Ureter (tissue), 1 donor: ENCODE data around the gene CASZ1. TPM values are rescaled to one million over a fixed set of nuclear protein-coding genes. Genes with fewer than 3 reads are reported as not detected.

Experiments
- DNase-seq: peaks from one replicate; pipeline ENCODE4 v3.0.0-alpha.2; 2020; ENCODE audit warnings: low spot score
- total RNA-seq: library from RNA; stranded (reverse); gene quantifications from one replicate; pipeline ENCODE4 v1.2.4, GENCODE V29; 2023
- donor health status: DM: yes; HTN: yes; CAD: no.

The CASZ1 gene
- total RNA-seq, 1 donor from 2014 or later = 76.8 TPM

DNA sequence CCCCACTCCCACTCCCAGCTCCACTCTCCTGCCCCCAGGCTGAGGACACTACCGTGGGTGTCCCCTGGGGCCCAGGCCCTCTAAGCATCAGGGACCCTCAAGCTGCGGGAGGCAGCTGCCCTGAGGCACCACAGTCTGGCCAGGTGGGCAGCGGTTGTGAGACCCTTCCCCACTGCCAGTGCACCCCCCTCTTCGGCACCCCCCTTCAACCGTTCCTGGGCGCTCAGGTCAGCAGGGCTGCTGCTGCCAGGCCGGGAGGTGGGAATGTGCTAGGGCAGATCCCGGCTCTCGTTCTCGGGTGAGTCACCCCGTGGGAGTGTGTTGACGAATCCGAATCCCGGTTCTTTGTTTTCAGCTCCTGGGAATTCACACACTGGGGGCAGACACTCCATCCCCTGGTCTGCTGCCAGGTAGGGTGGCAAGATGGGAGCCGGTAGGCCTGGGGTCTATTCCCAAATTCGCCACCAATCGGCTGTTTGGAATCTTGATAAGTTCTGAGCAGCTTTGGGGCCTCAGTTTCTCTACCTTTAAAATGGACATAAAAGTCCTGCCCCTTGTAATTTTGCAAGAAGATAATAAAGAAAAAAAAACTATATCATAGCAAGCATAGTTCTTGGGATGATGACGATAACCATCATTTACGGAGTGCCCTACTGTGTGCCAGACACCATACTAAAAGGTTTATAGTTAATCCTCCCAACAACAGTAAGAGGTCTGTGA lies 28.5 kb upstream of the CASZ1 start:
- DNase-seq = no peak

DNA sequence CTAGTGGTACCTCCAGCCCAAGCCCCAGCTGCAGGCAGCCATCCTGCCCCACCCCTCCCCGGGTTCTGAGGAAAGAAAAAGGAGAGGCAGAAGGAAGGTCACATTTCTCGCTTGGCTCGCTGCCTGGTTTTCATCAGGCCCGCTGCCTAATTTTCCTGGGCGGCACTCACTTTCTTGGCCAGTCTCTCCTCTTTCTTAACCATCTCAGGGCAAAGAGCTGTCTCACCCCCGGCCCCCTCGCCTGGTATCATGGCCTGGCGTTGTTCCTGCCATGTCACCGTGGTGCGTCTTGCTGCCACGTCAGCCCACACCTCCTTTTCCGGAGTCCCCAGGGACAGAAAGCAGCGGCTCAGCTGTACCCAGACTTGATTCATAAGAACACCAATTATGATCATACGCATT lies 26.6 kb upstream of the CASZ1 start:
- DNase-seq = no peak

- DNase-seq = no peak
Measured at GRCh38 chr1:10821388-10821787, 24.9 kb upstream of the CASZ1 start.

- no peak for DNase-seq
Measured at GRCh38 chr1:10820422-10820821, 24.0 kb upstream of the CASZ1 start.

DNA sequence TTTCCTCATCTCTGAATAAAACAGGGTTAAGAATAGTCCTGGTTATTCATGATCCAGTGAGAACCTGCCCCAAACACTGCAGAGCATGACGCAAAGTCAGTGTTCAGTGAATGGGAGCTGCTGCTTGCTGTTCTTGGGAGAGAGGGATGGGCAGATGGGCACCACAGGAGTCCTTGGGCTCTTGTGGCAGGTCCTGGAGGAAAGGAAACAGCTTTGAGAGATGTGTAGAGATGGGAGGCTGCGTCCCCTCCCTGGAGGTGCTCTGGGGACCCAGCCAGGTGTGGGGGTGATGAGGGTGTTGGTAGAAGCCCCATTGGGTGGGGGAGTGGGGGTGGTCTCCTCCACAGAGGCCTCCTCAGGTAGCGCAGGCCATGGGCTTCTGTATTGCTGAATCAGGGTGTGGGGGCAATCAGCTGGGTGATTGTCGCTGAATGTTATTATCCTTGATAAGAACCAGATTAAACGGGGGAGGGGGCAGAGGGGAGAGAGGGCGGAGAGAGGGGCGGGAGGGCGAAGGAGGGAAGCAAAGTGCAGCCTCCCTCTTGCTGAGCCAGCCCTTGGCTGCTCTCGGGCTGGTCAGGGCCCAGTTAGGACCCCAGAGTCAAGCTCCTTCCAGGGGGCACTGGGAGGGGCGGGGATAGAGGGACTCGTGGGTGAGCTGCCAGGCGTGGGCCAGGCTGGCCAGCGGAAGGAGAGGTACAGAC lies 22.9 kb upstream of the CASZ1 start:
- DNase-seq = no peak

DNA sequence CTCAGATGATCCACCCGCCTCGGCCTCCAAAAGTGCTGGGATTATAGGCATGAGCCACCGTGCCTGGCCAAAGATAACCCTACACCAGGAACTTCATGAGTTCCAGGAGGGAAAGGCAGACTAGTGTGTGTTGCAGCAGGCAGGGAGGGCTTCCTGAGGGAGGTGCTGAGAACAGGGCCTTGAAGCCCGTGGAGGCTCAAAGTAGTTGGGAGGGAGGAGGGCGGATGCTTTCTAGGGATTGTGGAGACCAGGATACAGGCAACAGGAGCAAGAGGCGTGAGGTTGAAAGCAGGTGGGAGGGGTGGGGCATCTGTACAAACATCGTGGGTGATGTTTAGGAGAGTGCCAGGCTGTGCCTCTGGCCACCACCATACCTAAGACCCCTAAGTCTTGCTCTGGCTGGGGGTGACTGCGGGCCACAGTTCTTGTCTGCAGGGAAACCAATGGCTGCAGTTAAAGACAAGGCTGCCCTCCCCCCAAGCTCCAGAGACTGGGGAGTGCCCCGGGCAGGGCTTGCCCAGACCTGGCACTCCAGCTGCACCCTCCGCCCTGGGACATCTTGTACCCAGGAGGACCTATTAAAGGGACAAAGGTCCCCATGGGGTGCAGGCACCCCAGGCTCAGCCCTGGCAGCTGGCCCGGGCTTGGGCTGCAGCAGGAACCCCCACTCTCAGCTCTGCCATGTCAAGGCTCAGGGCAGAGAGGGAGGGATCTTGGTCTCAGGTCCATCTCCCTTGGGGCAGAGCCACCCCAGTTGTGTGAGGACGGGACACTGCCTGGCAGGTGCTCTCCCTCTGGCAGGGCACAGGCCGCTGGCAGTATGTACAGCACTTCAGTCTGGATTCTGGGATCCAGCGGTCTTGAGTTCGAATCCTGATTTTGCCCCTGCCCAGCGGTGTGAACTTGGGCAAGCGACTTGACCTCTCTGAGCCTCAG lies 22.1 kb upstream of the CASZ1 start:
- peak; percentile 63 for DNase-seq

GRCh38 chr1:10816743-10817369 lies 20.4 kb upstream of the CASZ1 start:
- DNase-seq = no peak

- no peak for DNase-seq
Measured at GRCh38 chr1:10816233-10816632, 19.8 kb upstream of the CASZ1 start.

DNA sequence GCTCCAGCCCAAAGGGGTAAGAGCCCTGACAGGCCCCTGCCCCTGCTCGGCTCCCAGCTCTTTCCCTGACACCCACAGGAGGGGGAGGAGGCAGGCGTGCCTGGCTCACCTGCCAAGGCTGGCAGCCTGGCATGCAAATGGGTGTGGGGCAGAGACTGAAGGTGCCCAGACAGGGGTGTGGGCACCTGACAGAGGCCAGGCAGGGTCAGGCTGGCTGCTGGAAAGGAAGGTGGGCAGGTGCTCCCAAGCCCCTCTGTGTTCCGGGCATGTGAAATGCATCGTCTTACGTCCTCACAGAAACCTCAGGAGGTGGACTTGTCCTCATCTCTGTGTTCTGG lies 19.4 kb upstream of the CASZ1 start:
- no peak for DNase-seq

- DNase-seq = no peak
Measured at GRCh38 chr1:10814976-10815857, 18.8 kb upstream of the CASZ1 start.

DNA sequence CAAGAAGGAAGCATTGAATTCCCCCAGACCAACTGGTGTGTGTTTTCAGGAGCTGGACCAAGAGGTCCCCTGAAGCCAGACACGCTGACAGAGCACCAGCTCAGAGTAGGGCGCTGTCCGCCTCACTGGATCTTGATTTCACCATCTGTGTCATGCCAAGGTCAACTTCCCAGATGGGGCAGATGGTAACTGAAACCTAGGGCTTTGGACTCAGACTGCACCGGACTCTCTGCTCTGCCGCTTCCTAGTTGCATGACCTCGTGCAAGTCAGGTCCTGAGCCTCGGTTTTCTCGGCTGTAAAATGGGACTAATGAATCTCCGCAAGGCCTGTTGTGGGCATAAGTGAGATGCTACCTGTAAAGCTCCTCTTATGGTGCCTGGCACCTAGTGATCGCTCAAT lies 17.9 kb upstream of the CASZ1 start:
- no peak for DNase-seq

- DNase-seq = no peak
Measured at GRCh38 chr1:10813799-10814198, 17.4 kb upstream of the CASZ1 start.

DNA sequence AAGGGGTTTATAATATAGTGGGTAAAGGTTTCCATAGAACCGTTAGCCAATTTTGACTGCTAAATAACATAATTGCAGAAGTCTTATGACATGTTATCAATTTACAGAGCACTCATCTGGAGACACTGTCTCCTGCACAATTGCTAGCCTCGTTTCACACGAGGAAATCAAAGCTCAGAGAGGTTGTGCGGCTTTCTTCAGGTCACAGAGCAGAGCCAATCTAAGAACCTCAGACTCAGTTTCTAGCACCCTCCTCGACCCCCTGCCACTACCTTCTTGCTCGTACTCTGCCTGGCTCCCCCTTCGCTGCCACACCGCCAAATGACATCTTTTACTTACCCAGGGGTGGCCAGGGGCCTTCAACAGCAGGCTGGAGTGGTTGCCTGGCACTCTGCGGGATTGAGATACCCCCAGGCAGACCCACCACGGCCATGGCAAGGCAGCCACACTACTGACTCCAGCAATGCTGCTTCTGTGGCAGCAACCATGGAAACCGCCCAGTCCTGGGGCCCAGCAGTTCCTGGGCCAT lies 16.0 kb upstream of the CASZ1 start:
- no peak for DNase-seq

GRCh38 chr1:10808441-10808840 lies 12.0 kb upstream of the CASZ1 start:
- DNase-seq = no peak

- DNase-seq = no peak
Measured at GRCh38 chr1:10806966-10807365, 10.5 kb upstream of the CASZ1 start.

DNA sequence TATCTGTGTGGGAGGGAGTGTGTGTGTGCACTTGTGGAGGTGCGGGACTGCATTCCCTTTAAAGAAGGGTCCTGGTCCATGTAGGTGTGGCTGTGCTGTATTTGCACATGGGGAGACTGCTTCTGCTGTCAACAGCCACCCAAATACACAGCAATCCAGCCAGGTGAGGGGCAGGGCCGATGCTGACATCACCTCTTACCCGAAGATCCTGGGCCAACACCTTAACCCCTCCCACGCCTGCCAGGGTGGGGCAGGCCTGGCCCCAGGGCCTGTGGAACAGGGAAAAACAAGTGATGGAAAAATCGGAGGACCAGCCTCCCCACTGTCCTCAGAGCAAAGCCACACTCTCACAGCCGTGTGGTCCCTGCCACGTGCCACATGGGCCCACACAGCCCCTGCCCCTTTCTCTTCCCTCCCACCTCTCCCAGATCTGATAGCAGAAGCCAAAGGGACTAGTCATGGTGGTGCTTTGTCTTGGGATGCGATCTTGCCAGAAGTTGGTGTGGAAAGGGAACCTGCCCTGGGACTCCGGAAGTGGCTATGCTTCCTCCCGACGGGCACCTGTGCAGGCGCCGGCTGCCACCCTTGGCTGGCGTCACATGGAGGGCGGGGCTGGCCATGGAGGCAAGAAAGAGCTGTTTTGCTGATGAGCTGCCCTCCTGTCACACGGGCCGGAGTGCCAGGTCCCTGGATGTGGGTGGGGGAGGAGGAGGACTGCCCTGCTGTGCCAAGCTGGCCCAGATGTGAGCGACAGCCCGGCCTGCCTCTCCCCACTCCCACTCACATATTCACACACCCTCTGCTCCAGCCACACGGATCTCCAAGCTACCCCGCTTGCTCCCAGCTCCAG lies 7.8 kb upstream of the CASZ1 start:
- peak; percentile 83 for DNase-seq

DNA sequence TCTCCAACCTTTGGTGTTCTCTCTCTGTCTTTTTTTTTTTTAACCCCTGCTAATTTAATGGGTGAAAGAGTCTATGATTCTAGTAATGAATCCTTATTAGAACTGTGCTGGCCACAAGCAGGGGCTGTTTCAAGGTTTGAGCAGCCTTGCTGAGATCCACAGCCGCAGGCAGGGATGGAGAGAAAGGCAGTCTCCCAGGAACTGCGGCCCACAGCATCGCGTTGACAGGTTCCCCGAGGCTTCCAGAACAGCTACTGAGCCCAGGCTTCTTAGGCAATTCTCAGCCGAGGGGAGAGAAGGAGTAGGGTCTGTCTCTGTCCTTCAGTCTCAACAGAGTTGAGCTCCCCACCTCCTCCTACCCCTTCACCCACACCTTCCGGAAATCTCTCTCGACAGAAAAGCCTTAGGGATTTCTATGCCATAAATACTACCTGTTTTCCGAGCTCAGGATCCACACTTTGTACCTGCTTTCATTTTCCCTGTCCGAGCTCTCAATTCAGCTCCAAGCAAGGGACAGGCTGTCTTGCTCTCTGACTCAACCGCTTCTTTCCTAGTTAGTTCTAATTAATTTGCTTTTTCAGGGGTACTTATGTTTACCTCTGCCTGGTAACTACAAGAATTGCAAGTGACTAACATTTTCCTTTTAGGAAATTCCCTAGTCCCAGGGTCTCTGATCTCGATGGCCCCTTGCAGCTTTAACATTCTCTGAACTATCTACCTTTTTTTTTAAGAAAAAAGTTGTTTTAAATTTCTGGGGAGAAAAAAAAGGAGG lies 6.7 kb upstream of the CASZ1 start:
- DNase-seq = no peak

DNA sequence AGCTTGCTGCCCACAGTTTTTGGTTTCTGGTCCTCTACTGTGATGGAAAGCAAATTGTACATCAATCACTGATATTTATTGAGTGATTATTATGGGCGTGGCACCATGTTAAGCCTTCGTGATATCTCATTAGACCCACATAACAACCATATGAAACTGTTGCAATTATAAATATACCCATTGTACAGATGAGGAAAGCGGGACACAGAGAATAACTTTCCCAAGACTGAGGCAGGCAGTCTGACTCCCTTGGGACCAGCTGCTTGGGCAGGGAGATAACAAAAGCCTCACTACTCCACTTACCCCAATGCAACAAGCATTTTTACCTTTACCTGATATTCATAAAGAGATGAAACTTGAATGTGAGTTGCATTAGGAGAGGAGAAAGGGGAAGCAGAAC lies 4.3 kb upstream of the CASZ1 start:
- DNase-seq = no peak

DNA sequence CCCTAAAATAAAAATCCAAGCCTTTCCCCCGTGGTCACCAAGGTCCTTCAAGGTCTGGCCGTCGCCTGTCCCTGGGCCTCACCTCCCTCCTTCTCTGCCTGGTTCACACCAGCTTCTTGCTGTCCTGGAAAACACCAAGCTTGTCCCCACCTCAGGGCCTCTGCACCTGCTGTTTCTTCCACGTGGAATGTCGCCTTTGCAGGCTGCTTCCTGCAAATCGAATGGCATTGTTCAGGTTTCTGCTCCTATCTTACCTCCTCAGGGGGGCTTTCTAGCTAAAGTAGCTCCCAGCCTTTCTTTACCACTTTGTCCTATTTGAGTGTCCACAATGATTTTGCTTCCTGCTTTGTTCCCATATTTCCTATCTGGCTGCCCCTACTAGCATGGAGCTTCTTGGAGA lies 3.3 kb upstream of the CASZ1 start:
- no peak for DNase-seq
